ENCODE measurements around the gene ASIC1. TPM values are rescaled to one million over a fixed set of nuclear protein-coding genes. Genes with fewer than 3 reads are reported as not detected.

ASIC1 gene
- total and polyA plus RNA-seq, 9 donors = 3.5 to 12.3 (median 10.7) TPM

GRCh38 chr12:50105913-50106450 is 48.6 kb downstream of the ASIC1 start:
- Histone ChIP-seq H3K27me3 (ENCODE audit: control insufficient read depth, insufficient read depth, low read length) (no peaks in the 10 kb centered on the region), H3K27ac (ENCODE audit: low read length) (no peak overlapping the region), H3K9me3 (replicated peaks; ENCODE audit: control insufficient read depth, low read depth, low read length) (no peaks in the 10 kb centered on the region), H3K36me3 (ENCODE audit: control insufficient read depth, insufficient read depth, low read length) (peaks cover 8% of the 10 kb centered on the region), H3K4me3 (ENCODE audit: low read length) (no peak overlapping the region), H3K4me1 (ENCODE audit: control insufficient read depth, insufficient read depth, low read length) (peaks cover 63% of the 10 kb centered on the region)
- WGBS (ENCODE audit: insufficient coverage) = 92% methylated on average over 9 of the region's 12 CpGs
- DNase-seq = no peak

- Histone ChIP-seq H3K27ac (ENCODE audit: low read length) (no peak overlapping the region), H3K4me3 (ENCODE audit: low read length) (no peak overlapping the region), H3K9me3 (replicated peaks; ENCODE audit: control insufficient read depth, low read depth, low read length) (no peaks in the 10 kb centered on the region), H3K4me1 (ENCODE audit: control insufficient read depth, insufficient read depth, low read length) (peaks cover 63% of the 10 kb centered on the region), H3K36me3 (ENCODE audit: control insufficient read depth, insufficient read depth, low read length) (peaks cover 6% of the 10 kb centered on the region), H3K27me3 (ENCODE audit: control insufficient read depth, insufficient read depth, low read length) (no peaks in the 10 kb centered on the region)
- no peak for DNase-seq
- WGBS (ENCODE audit: insufficient coverage) = 83% methylated on average over 1 of the region's 3 CpGs
Measured at GRCh38 chr12:50106907-50107306, 49.5 kb downstream of the ASIC1 start.

DNA sequence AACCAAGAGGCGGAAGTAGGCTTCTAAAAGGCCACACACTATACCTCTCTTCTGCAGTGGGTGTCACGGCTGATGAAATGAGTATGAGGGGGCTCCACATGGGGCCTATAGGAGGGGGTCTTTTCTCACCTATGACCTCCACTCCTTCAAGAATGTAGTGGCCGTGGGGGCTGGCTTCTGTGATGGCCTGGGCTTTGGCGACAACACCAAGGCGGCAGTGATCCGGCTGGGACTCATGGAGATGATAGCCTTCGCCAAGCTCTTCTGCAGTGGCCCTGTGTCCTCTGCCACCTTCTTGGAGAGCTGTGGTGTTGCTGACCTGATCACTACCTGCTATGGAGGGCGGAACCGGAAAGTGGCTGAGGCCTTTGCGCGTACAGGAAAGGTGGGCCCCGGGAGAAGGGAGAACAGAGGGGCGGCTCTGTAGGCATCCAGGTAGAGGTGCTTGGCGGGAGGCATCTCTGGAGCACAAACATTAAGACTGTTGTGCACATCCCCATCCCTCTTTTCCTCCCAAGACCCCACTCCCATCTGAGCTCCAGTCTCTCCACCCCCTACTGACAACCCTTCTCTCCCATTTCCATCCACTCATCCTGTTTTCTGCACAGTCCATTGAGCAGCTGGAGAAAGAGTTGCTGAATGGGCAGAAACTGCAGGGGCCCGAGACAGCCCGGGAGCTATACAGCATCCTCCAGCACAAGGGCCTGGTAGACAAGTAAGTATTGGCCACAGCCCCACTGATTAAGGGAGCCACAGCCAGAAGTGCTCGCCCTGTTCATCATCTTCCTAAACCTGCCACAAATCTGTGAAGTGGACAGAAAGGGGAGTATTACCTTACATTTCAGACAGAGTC is 50.2 kb downstream of the ASIC1 start:
- Histone ChIP-seq H3K27me3 (ENCODE audit: control insufficient read depth, insufficient read depth, low read length) (no peaks in the 10 kb centered on the region), H3K9me3 (replicated peaks; ENCODE audit: control insufficient read depth, low read depth, low read length) (no peaks in the 10 kb centered on the region), H3K27ac (ENCODE audit: low read length) (no peak overlapping the region), H3K4me3 (ENCODE audit: low read length) (no peak overlapping the region), H3K4me1 (ENCODE audit: control insufficient read depth, insufficient read depth, low read length) (peaks cover 60% of the 10 kb centered on the region), H3K36me3 (ENCODE audit: control insufficient read depth, insufficient read depth, low read length) (peaks cover 3% of the 10 kb centered on the region)
- WGBS (ENCODE audit: insufficient coverage) = 86% methylated on average over 10 of the region's 17 CpGs
- DNase-seq = no peak

DNA sequence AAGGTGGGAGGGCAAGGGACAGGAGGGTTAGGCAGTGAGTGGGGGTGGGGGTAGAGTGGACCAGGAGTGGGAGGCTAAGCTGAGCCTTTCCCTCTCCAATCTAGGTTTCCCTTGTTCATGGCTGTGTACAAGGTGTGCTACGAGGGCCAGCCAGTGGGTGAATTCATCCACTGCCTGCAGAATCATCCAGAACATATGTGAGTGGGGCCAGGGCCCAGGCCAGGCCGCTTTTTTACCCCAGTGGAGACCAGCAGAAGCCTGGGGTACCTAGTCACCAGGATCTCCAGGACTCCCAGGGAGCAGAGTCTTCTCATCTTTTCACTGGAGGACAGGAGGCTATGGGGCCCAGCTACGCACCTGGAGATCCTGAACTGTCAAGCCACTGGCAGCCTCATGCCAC is 51.9 kb downstream of the ASIC1 start:
- peak overlapping the region; percentile 90 for H3K27ac ChIP-seq (ENCODE audit: low read length)
- H3K36me3 ChIP-seq (ENCODE audit: control insufficient read depth, insufficient read depth, low read length) = no peaks in the 10 kb centered on the region
- DNase-seq = no peak
- 95% methylated on average over 3 of the region's 3 CpGs for WGBS (ENCODE audit: insufficient coverage)
- H3K27me3 ChIP-seq (ENCODE audit: control insufficient read depth, insufficient read depth, low read length) = no peaks in the 10 kb centered on the region
- H3K4me1 ChIP-seq (ENCODE audit: control insufficient read depth, insufficient read depth, low read length) = peaks cover 47% of the 10 kb centered on the region
- H3K9me3 ChIP-seq (replicated peaks; ENCODE audit: control insufficient read depth, low read depth, low read length) = no peaks in the 10 kb centered on the region
- H3K4me3 ChIP-seq (ENCODE audit: low read length) = no peak overlapping the region

DNA sequence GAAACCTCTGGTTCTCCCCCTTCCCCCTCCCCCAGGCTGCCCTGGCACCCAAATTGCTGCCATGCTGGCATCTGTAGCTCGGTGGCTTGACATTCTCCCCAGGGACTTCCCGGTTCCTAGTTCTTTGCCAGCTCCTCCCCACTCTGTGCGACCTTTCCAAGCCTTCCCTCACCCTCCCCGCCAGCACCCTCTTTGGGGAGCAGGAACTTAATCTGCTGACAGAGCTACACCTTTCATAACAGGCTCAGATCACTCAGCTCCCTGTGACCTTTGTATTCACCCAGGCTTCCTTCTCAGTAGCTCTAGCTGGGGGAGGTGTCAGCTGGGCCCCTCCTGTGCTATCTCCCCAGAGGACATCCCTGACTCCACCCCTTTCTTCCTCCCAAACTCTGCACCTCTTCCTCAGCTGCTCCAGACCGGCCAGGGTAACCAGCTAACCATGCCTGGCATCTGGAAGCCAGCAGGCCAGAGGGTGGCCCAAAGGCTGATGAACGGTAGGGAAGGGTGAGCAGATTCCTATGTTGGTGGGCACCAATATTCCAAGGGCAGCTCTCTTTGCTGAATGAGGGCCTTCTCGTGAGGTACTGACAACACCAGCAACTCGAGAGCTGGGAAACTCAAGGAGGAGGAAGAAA is 52.8 kb downstream of the ASIC1 start:
- Histone ChIP-seq H3K27ac (ENCODE audit: low read length) (peak overlapping the region; percentile 90), H3K27me3 (ENCODE audit: control insufficient read depth, insufficient read depth, low read length) (no peaks in the 10 kb centered on the region), H3K9me3 (replicated peaks; ENCODE audit: control insufficient read depth, low read depth, low read length) (no peaks in the 10 kb centered on the region), H3K4me3 (ENCODE audit: low read length) (no peak overlapping the region), H3K36me3 (ENCODE audit: control insufficient read depth, insufficient read depth, low read length) (no peaks in the 10 kb centered on the region), H3K4me1 (ENCODE audit: control insufficient read depth, insufficient read depth, low read length) (peaks cover 38% of the 10 kb centered on the region)
- peak; percentile 37 for DNase-seq
- 26% methylated on average over 3 of the region's 8 CpGs for WGBS (ENCODE audit: insufficient coverage)

DNA sequence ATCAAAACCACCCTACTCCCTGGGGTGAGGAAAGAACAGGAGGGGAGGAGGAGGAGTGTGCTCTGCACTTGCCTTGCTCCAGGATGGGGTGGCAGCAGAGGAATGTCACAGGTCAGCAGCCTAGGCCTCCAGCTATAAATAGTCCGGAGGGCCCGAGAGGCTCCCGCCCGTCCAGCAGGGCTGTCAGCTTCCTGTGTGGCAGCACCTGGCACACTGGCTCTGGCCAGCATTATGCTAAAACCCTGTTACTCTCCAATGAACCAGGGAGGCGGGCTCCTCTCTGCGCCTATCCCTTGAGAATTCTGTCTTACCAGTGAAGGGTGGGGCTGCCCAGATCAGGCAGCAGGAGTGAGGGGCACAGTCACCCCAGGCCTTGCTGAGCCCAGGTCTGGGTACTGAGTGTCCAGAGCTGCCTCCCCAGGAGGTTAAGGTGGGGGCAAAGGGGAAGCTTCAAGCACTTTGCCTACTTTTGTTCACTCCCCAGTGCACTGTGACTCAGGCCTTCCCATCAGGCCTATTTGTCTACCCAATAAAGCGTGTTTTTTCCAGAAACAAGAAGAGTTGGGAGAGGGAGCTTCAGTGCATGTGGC is 53.5 kb downstream of the ASIC1 start:
- Histone ChIP-seq H3K27me3 (ENCODE audit: control insufficient read depth, insufficient read depth, low read length) (no peaks in the 10 kb centered on the region), H3K4me1 (ENCODE audit: control insufficient read depth, insufficient read depth, low read length) (peaks cover 32% of the 10 kb centered on the region), H3K4me3 (ENCODE audit: low read length) (no peak overlapping the region), H3K36me3 (ENCODE audit: control insufficient read depth, insufficient read depth, low read length) (peaks cover 5% of the 10 kb centered on the region), H3K9me3 (replicated peaks; ENCODE audit: control insufficient read depth, low read depth, low read length) (no peaks in the 10 kb centered on the region), H3K27ac (ENCODE audit: low read length) (peak overlapping the region; percentile 90)
- 56% methylated on average over 4 of the region's 7 CpGs for WGBS (ENCODE audit: insufficient coverage)
- DNase-seq = peak; percentile 80

DNA sequence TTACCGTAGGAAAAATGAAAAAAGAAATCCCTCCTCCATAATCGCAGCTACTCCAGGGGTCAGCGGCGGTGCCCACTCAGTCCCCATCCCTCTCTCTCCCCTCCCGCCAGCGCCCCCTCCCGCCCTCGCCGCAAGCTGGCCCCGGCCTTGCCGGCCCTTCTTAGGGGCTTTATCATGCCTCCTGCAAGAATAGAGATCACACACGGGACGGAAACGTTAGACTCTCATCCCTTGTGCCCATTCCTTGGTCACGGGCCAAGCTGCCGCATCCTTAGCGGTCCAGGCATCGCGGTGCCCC is 53.9 kb downstream of the ASIC1 start:
- DNase-seq = no peak
- Histone ChIP-seq H3K27ac (ENCODE audit: low read length) (peak overlapping the region; percentile 90), H3K4me3 (ENCODE audit: low read length) (peak overlapping the region; percentile 35), H3K36me3 (ENCODE audit: control insufficient read depth, insufficient read depth, low read length) (peaks cover 8% of the 10 kb centered on the region), H3K27me3 (ENCODE audit: control insufficient read depth, insufficient read depth, low read length) (no peaks in the 10 kb centered on the region), H3K4me1 (ENCODE audit: control insufficient read depth, insufficient read depth, low read length) (peaks cover 32% of the 10 kb centered on the region), H3K9me3 (replicated peaks; ENCODE audit: control insufficient read depth, low read depth, low read length) (no peaks in the 10 kb centered on the region)
- 3% methylated on average over 19 of the region's 19 CpGs for WGBS (ENCODE audit: insufficient coverage)

- no peaks in the 10 kb centered on the region for H3K27me3 ChIP-seq (ENCODE audit: control insufficient read depth, insufficient read depth, low read length)
- peak within 1 kb of the TSS; percentile 99 for H3K4me3 ChIP-seq (ENCODE audit: low read length)
- H3K4me1 ChIP-seq (ENCODE audit: control insufficient read depth, insufficient read depth, low read length) = peaks cover 32% of the 10 kb centered on the region
- H3K27ac ChIP-seq (ENCODE audit: low read length) = peak within 1 kb of the TSS; percentile 98
- DNase-seq = peak; percentile 100
- H3K36me3 ChIP-seq (ENCODE audit: control insufficient read depth, insufficient read depth, low read length) = peaks cover 12% of the 10 kb centered on the region
- no peaks in the 10 kb centered on the region for H3K9me3 ChIP-seq (replicated peaks; ENCODE audit: control insufficient read depth, low read depth, low read length)
- WGBS (ENCODE audit: insufficient coverage) = under 1% methylated on average over 57 of the region's 59 CpGs
Measured at GRCh38 chr12:50111693-50112455, 54.5 kb downstream of the ASIC1 start, which contains the start of gene COX14. COX14 (plus strand) TSS chr12:50112236; CDS start chr12:50120044, 7,808 bp downstream.

- Histone ChIP-seq H3K9me3 (replicated peaks; ENCODE audit: control insufficient read depth, low read depth, low read length) (no peaks in the 10 kb centered on the region), H3K27me3 (ENCODE audit: control insufficient read depth, insufficient read depth, low read length) (no peaks in the 10 kb centered on the region), H3K27ac (ENCODE audit: low read length) (peak overlapping the region; percentile 98), H3K4me3 (ENCODE audit: low read length) (peak overlapping the region; percentile 99), H3K4me1 (ENCODE audit: control insufficient read depth, insufficient read depth, low read length) (peaks cover 37% of the 10 kb centered on the region), H3K36me3 (ENCODE audit: control insufficient read depth, insufficient read depth, low read length) (peaks cover 12% of the 10 kb centered on the region)
- 0% methylated on average over 12 of the region's 26 CpGs for WGBS (ENCODE audit: insufficient coverage)
- DNase-seq = no peak
Measured at GRCh38 chr12:50112456-50113218, 55.2 kb downstream of the ASIC1 start.

Data from muscle of leg (tissue), 11 donors.